ENCODE measurements around the gene AMDHD2. TPM values are rescaled to one million over a fixed set of nuclear protein-coding genes. Genes with fewer than 3 reads are reported as not detected.

Gene AMDHD2
- total RNA-seq, 4 donors from 2014 or later: 12.3 to 18.1 (median 13.7) TPM

DNA sequence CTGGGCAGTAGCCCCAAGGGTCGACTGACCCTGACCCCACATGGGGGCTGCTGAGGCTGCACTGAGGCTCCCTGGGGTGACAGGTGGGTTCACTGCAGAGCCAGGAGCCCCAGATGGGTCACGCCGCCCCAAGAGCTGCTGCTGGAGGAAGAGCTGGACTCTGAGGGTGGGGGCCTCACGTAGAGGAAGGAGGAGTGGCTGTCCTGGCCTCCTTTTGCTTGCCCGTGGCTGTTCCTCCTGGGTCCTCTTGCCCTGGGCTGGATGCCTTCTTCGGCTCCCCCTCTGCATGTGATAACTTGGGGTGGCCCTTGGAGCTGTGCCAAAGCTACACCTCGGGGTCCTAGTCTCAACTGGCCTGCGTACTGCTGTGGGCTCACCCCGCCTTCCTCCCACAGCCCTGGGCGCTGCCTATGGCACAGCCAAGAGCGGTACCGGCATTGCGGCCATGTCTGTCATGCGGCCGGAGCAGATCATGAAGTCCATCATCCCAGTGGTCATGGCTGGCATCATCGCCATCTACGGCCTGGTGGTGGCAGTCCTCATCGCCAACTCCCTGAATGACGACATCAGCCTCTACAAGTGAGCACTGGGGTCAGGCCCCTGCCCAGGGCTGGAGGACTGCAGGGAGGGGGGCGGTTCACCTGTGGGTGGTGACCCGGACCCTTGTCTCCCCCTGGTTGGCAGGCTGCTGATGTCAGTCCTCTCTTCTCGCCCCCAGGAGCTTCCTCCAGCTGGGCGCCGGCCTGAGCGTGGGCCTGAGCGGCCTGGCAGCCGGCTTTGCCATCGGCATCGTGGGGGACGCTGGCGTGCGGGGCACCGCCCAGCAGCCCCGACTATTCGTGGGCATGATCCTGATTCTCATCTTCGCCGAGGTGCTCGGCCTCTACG lies 1.1 kb upstream of the AMDHD2 start:
- Histone ChIP-seq H3K27me3 (no peaks in the 10 kb centered on the region), H3K36me3 (peaks cover 0 to 6% of the 10 kb centered on the region in 2 donors), H3K9me3 (no peaks in the 10 kb centered on the region), H3K4me3 (peak overlapping the region; percentile 37 to 66 (median 54)), H3K27ac (peak overlapping the region; percentile 98 to 100 (median 98)), H3K4me1 (peaks cover 58 to 63% of the 10 kb centered on the region in 2 donors)
- no peak for ATAC-seq
- in situ Hi-C loops (cut with MboI; ENCODE audit: low sequenced_read_pairs in 4 of 4): no loop called here
- no peak for TF ChIP-seq POLR2A (IDR thresholded peaks at IDR 0.05)
- TF ChIP-seq, protein P1, sequence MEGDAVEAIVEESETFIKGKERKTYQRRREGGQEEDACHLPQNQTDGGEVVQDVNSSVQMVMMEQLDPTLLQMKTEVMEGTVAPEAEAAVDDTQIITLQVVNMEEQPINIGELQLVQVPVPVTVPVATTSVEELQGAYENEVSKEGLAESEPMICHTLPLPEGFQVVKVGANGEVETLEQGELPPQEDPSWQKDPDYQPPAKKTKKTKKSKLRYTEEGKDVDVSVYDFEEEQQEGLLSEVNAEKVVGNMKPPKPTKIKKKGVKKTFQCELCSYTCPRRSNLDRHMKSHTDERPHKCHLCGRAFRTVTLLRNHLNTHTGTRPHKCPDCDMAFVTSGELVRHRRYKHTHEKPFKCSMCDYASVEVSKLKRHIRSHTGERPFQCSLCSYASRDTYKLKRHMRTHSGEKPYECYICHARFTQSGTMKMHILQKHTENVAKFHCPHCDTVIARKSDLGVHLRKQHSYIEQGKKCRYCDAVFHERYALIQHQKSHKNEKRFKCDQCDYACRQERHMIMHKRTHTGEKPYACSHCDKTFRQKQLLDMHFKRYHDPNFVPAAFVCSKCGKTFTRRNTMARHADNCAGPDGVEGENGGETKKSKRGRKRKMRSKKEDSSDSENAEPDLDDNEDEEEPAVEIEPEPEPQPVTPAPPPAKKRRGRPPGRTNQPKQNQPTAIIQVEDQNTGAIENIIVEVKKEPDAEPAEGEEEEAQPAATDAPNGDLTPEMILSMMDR (IDR thresholded peaks at IDR 0.05 in 4 of 5, conservative IDR thresholded peaks at IDR 0.05 in 1 of 5): no peak
- DNase-seq: no peak
- intact Hi-C loops (cut with DNase I; ENCODE audit: low total_unique reads): loop anchor here (10.0 kb wide), 1 partner anchor 254 kb away; the partner anchor contains the start of gene RNPS1

DNA sequence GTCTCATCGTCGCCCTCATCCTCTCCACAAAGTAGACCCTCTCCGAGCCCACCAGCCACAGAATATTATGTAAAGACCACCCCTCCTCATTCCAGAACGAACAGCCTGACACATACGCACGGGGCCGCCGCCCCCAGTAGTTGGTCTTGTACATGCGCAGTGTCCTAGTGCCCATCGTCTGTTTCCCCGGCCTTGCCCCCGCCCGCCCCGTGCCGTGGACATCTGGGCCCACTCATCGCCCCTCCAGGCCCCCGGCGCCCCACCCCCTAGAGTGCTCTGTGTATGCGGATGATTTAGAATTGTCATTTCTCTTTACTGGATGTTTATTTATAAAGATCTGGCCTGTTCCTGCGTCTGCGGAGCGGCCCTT lies 475 bp upstream of the AMDHD2 start:
- H3K27ac ChIP-seq: peak overlapping the region; percentile 98 to 100 (median 98)
- no peak for TF ChIP-seq POLR2A (IDR thresholded peaks at IDR 0.05)
- peaks cover 58 to 62% of the 10 kb centered on the region in 2 donors for H3K4me1 ChIP-seq
- intact Hi-C loops (cut with DNase I; ENCODE audit: low total_unique reads): loop anchor here (1.0 to 10.0 kb wide), 2 partner anchors 13 to 255 kb away; partner anchors contain the start of gene RNPS1
- DNase-seq (no peak), ATAC-seq (no peak)
- H3K4me3 ChIP-seq: peak overlapping the region; percentile 37 to 66 (median 54)
- H3K9me3 ChIP-seq: no peaks in the 10 kb centered on the region
- no peaks in the 10 kb centered on the region for H3K27me3 ChIP-seq
- peaks cover 0 to 8% of the 10 kb centered on the region in 2 donors for H3K36me3 ChIP-seq
- in situ Hi-C loops (cut with MboI; ENCODE audit: low sequenced_read_pairs in 4 of 4): no loop called here

DNA sequence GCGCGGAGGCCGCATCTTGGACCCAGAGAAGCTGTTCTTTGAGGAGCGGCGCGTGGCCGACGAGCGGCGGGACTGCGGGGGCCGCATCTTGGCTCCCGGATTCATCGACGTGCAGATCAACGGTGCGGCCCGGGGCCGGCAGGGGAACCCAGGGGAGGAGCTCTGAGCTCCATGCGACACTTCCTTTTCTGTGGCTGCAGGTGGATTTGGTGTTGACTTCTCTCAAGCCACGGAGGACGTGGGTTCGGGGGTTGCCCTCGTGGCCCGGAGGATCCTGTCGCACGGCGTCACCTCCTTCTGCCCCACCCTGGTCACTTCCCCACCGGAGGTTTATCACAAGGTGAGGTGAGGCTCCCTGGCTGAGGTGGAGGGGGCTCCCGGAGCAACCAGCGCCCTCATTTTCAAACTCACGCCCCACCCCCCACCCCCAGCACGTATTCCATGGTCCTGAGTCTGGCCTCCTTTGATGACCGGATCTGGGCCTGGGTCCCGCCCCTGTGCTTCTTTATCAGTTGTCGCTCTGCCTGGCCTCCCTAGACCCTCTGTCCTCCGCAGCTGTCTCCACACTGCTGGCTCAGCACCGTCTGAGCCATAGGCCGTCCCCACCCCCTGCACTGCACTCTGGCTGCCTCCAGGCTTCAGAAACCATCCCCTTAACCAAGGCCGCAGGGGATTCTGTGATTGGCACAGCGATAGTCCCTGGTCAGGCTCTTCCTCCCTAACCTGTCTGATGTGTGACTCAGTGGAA lies 787 bp downstream of the AMDHD2 start:
- no peak for TF ChIP-seq POLR2A (IDR thresholded peaks at IDR 0.05)
- TF ChIP-seq, protein P1 (IDR thresholded peaks at IDR 0.05 in 4 of 5, conservative IDR thresholded peaks at IDR 0.05 in 1 of 5): no peak
- H3K9me3 ChIP-seq: no peaks in the 10 kb centered on the region
- in situ Hi-C loops (cut with MboI; ENCODE audit: low sequenced_read_pairs in 4 of 4) (no loop called here), intact Hi-C loops (cut with DNase I; ENCODE audit: low total_unique reads) (loop anchor here (1.0 kb wide), 1 partner anchor 11 kb away; no protein-coding TSS in a partner anchor)
- peaks cover 0 to 8% of the 10 kb centered on the region in 2 donors for H3K36me3 ChIP-seq
- peak overlapping the region; percentile 98 to 100 (median 98) for H3K27ac ChIP-seq
- no peak for ATAC-seq
- peak overlapping the region; percentile 54 to 77 (median 60) for H3K4me3 ChIP-seq
- H3K4me1 ChIP-seq: peaks cover 47 to 49% of the 10 kb centered on the region in 2 donors
- H3K27me3 ChIP-seq: no peaks in the 10 kb centered on the region
- no peak for DNase-seq

DNA sequence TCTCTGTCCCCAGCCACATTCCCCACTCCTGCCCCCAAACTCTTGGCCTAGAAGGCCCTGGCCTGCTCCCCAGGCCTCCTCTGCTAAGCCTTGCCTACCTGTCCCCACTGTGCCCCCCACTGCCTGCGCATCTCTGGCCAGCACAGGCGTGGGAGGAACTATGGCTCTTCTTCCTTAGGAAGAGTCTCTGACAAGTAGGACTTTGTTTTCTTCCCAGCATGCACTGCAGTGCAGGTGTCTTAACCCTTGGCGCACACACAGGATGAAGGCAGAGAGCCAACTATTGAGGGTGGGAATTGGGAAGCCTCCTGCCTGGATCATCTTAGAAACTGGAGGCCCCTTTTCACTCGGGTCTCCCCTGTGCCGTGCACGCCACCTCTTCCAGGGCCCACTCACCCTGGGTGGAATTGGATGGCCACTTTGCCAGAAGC lies 3.6 kb downstream of the AMDHD2 start:
- intact Hi-C loops (cut with DNase I; ENCODE audit: low total_unique reads): no loop called here
- H3K9me3 ChIP-seq: no peaks in the 10 kb centered on the region
- TF ChIP-seq, protein P1 (IDR thresholded peaks at IDR 0.05 in 4 of 5, conservative IDR thresholded peaks at IDR 0.05 in 1 of 5): no peak
- no peak for TF ChIP-seq POLR2A (IDR thresholded peaks at IDR 0.05)
- in situ Hi-C loops (cut with MboI; ENCODE audit: low sequenced_read_pairs in 4 of 4): no loop called here
- no peak overlapping the region for H3K4me3 ChIP-seq
- ATAC-seq: no peak
- H3K27ac ChIP-seq: no peak overlapping the region
- H3K36me3 ChIP-seq: peaks cover 0 to 32% of the 10 kb centered on the region in 2 donors
- H3K4me1 ChIP-seq: peaks cover 18 to 20% of the 10 kb centered on the region in 2 donors
- no peaks in the 10 kb centered on the region for H3K27me3 ChIP-seq
- DNase-seq: no peak
